Activated naive CD8-positive, alpha-beta T cell treated with anti-CD3 and anti-CD28 coated beads for 36 hours (primary cell): ENCODE measurements around the gene PTPRJ. TPM values are rescaled to one million over a fixed set of nuclear protein-coding genes. Genes with fewer than 3 reads are reported as not detected.

ENCODE experiments used
- DNase-seq: peaks from one replicate; pipeline ENCODE4 v3.0.0; 2021
- H3K27ac Mint-ChIP-seq: one replicate; pipeline ENCODE4 v1.8.0; 2022; ENCODE audit warnings: mild to moderate bottlenecking, moderate library complexity, mixed read lengths
- H3K27me3 Mint-ChIP-seq: one replicate; pipeline ENCODE4 v1.8.0; 2022; ENCODE audit warnings: mild to moderate bottlenecking, mixed read lengths
- H3K36me3 Mint-ChIP-seq: one replicate; pipeline ENCODE4 v1.8.0; 2021; ENCODE audit warnings: mild to moderate bottlenecking, mixed read lengths
- H3K4me1 Mint-ChIP-seq: one replicate; pipeline ENCODE4 v1.8.0; 2021; ENCODE audit warnings: mixed read lengths
- H3K4me3 Mint-ChIP-seq: one replicate; pipeline ENCODE4 v1.8.0; 2022; ENCODE audit warnings: mild to moderate bottlenecking, moderate library complexity, mixed read lengths
- H3K9me3 Mint-ChIP-seq: one replicate; pipeline ENCODE4 v1.8.0; 2022; ENCODE audit warnings: mixed read lengths
- total RNA-seq, 2 experiments: library from RNA; stranded (reverse); gene quantifications; one replicate each; pipeline ENCODE4 v1.2.3, GENCODE V29; 2021

The PTPRJ gene
- total RNA-seq, 2 experiments from 2014 or later, result 11.8 to 13.1 TPM

DNA sequence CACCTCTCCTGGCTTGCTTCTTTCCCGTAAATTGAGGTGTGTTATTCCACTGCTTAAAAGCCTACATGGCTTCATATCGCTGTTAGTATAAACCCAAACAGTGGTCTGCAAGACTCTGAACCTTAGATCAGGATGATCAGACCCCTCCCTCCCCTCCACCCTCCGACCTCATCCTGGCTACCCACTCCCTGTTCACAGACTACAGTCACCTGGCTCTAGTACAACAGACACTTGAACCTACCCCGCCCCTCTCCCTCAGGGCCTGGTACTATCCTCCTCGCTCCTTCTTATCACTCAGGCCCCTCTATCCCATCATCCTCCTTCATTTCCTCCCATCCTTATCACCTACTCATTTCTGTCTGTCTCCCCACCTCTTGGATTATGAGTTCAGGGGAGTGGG, 20.1 kb downstream of the PTPRJ start:
- Mint-ChIP-seq H3K4me1 (peaks cover 58% of the 10 kb centered on the region), H3K27ac (peak overlapping the region; percentile 93), H3K36me3 (peaks cover 9% of the 10 kb centered on the region), H3K27me3 (no peaks in the 10 kb centered on the region), H3K4me3 (no peak overlapping the region), H3K9me3 (no peaks in the 10 kb centered on the region)
- no peak for DNase-seq

DNA sequence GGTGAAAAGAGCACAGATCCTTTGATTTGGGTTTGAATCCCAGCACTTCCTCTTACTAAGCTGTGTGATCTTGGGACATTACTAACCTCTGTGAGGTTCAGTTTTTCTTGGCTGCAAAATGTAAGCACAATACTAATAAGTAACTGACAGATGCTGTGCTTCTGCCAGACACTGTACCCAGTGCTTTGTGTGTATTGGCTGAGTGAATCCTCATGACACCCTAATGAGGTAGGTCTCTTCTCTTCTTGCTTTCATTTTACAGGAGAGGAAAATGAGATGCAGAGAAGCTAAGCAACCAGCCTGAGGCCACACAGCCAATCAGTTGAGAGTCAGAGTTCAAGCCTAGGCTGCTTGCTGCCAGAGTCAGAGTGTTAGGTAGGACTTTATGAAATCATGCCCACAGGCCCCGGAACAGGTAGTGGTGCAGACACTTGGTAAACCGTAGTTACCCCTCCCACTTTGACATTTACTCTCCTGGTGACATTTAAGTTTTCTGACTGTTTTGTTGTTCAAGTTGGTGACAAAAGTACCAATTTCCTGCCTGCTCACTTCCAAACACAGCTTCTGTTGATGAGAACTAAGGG, 21.2 kb downstream of the PTPRJ start:
- Mint-ChIP-seq H3K27ac (peak overlapping the region; percentile 93), H3K4me3 (peak overlapping the region; percentile 65), H3K4me1 (peaks cover 69% of the 10 kb centered on the region), H3K9me3 (no peaks in the 10 kb centered on the region), H3K27me3 (no peaks in the 10 kb centered on the region), H3K36me3 (peaks cover 9% of the 10 kb centered on the region)
- peak; percentile 80 for DNase-seq

DNA sequence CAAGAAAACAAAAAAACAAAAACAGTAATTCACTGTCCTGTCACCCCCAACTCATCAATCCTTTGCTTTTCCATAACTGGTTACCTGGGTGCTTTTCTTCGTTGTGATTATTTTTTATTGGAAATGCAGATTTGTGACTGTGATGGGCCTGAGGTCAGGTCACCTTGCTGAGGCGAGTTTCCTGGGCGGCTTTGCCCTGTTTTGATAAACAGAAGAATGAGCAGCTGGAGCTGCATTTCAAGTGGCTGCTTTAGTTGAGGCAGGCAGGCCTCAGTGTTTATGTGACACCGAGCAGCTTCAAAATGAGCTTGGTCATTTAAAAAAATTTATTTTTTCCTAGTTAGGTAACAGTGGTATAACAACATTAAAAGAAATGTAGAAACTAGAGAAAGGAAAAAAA, 22.2 kb downstream of the PTPRJ start:
- no peaks in the 10 kb centered on the region for H3K27me3 Mint-ChIP-seq
- peaks cover 9% of the 10 kb centered on the region for H3K36me3 Mint-ChIP-seq
- H3K27ac Mint-ChIP-seq, result peak overlapping the region; percentile 93
- no peaks in the 10 kb centered on the region for H3K9me3 Mint-ChIP-seq
- no peak for DNase-seq
- peak overlapping the region; percentile 35 for H3K4me3 Mint-ChIP-seq
- peaks cover 75% of the 10 kb centered on the region for H3K4me1 Mint-ChIP-seq

DNA sequence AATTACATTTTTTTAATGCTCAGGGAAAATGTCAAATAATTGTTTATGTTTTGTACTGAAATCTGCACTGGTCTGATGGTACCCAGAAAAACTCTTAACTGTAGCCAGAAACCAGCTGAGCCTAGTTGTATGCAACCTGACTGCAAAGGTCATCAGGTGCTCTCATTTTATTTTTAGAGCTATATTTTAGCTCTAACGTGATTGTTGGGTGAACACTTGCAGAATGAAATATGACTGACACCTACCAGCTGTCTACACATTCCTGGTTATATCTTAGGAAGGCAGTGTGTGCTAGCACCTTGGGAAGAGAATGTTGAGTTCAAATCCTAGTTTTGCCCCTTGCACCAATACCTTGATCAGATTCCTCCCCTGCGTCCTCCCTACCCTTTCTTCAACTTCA, 23.6 kb downstream of the PTPRJ start:
- peaks cover 76% of the 10 kb centered on the region for H3K4me1 Mint-ChIP-seq
- H3K27me3 Mint-ChIP-seq, result no peaks in the 10 kb centered on the region
- no peak overlapping the region for H3K4me3 Mint-ChIP-seq

DNA sequence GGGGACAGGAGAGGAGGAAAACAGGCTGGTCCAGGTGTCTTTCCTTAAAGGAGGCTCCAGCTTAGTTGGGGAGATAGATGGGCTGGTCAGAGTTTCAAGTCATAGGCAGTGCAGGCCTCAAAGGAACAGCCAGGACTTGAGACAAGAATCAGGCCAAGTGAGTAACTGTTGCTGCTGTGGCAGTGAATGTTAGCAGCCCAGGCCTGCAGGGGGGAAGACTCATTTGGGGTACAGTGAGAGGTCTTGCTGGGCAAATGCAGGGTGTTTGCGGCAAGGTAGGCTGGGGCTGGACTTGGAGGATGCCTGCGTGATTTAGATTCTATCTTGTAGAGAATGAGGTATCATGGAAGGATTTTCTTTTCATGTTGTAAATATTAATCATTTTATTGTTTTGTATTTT, 24.1 kb downstream of the PTPRJ start:
- Mint-ChIP-seq H3K4me3 (peak overlapping the region; percentile 5), H3K4me1 (peaks cover 75% of the 10 kb centered on the region), H3K9me3 (peaks cover 1% of the 10 kb centered on the region), H3K36me3 (peaks cover 18% of the 10 kb centered on the region), H3K27me3 (no peaks in the 10 kb centered on the region), H3K27ac (peak overlapping the region; percentile 97)
- no peak for DNase-seq

More for the DNA sequence above, 23.6 kb downstream of the PTPRJ start:
- Mint-ChIP-seq H3K9me3 (peaks cover 1% of the 10 kb centered on the region), H3K27ac (peak overlapping the region; percentile 97), H3K36me3 (peaks cover 16% of the 10 kb centered on the region)
- DNase-seq, result no peak

DNA sequence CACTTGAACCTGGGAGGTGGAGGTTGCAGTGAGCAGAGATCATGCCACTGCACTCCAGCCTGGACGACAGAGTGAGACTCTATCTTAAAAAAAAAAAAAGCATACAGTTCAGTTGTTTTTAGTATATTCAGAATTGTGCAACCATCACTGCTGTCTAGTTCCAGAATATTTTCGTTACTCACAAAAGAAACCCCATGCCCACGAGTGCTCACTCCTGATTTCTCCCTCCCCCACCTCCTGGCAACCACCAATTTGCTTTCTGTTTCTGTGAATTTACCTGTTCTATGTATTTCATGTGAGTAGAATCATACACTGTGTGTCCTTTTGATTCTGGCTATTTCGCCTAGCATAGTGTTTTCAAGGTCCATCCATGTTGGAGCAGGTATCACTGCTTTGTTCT, 24.8 kb downstream of the PTPRJ start:
- Mint-ChIP-seq H3K4me1 (peaks cover 75% of the 10 kb centered on the region), H3K36me3 (peaks cover 18% of the 10 kb centered on the region)
- peak; percentile 42 for DNase-seq

DNA sequence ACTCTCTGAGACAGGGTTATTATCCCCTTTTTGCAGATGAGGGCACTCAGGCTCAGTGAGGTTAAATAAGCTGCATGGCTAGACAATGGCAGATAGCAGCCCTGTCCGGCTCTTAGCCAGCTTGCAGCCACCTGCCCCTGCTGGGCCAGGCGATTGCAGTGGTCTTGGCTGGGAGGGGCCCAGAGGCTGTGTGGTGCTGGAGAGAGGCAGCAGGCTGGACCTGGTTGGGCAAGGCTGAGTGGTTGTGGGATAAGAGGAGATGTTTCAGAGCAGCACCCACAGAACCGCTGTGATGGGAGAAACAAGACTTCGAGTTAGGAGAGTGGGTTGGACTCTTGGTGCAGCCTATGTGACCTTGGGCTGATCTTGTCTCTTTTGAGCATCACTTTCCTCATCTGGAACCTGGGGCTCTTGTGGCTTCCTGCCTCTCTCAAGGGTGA, 25.5 kb downstream of the PTPRJ start:
- Mint-ChIP-seq H3K4me1 (peaks cover 70% of the 10 kb centered on the region), H3K36me3 (peaks cover 16% of the 10 kb centered on the region), H3K27me3 (no peaks in the 10 kb centered on the region), H3K4me3 (peak overlapping the region; percentile 50), H3K9me3 (peaks cover 1% of the 10 kb centered on the region), H3K27ac (peak overlapping the region; percentile 97)
- DNase-seq, result no peak

More for the DNA sequence above, 24.8 kb downstream of the PTPRJ start:
- Mint-ChIP-seq H3K4me3 (peak overlapping the region; percentile 50), H3K27ac (peak overlapping the region; percentile 97), H3K27me3 (no peaks in the 10 kb centered on the region), H3K9me3 (peaks cover 1% of the 10 kb centered on the region)

DNA sequence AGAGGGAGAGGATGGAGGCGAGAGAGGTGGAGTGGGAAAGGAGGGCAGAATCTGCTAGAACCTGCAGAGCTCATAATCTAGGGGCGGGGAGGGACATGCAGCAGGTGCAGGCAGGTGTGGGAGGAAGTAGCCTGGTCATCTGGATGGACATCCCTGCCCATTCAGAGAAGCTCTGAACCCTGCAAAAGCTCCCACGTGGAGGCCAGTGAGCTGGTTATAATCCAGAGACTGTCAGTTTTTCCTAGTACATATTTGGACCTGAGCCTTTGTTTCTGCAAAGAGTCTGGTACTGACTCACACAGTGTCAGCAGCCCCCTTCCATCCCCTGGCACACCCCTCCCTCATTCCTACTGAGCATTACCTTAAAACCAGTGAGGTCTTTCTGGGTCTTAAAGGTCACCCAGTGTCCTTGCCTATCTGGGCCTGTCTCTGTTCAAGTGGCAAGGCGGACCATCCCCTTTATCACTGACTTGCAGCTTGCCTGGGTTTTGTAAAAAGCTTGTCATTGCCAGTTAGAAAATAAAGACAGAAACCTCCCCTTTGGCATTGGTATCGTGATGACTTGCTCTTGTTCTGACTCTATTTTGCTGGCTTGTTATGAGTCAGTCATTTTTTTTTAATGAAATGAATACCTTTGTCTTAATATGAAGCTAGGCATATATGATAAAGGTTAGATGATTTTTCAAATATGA, 26.1 kb downstream of the PTPRJ start:
- peak; percentile 62 for DNase-seq
- peak overlapping the region; percentile 50 for H3K4me3 Mint-ChIP-seq
- peaks cover 17% of the 10 kb centered on the region for H3K36me3 Mint-ChIP-seq
- H3K9me3 Mint-ChIP-seq, result peaks cover 1% of the 10 kb centered on the region
- H3K4me1 Mint-ChIP-seq, result peaks cover 70% of the 10 kb centered on the region
- H3K27me3 Mint-ChIP-seq, result no peaks in the 10 kb centered on the region
- peak overlapping the region; percentile 97 for H3K27ac Mint-ChIP-seq

DNA sequence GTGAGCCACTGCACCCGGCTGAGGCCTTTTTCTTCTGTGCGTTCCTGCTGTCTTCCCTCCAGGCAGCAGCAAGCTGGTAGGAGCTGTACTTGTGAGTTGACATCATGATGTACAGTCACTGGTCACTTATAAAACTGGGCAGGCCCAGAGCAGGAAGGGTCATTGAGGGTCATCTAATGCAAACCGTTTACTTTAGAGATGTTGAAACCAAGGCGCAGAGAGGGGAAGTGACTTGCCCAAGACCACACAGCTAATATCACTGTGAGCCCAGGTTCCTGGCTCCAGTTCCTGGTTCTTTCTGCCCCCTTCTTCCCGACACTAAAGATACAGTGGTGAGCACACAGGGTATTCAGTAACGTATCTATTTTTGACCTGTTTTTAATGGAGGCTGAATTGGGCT, 27.3 kb downstream of the PTPRJ start:
- Mint-ChIP-seq H3K4me3 (no peak overlapping the region), H3K27me3 (no peaks in the 10 kb centered on the region), H3K4me1 (peaks cover 71% of the 10 kb centered on the region), H3K9me3 (peaks cover 1% of the 10 kb centered on the region), H3K36me3 (peaks cover 17% of the 10 kb centered on the region), H3K27ac (peak overlapping the region; percentile 97)
- DNase-seq, result no peak

DNA sequence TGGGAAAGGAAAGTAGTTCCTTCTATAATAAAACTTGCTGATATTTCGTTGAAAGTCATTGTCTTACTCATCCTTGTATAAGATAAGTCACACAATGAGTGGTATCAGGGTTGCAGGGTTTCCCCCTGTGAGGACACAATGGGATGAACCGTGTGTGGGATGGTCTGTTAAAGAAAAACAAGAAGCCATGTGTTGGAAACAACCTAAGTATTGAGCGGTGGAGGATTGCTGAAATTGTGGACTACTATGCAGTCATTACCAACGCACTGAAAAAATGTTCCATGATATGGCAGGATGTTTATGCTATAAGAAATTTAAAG, 28.6 kb downstream of the PTPRJ start:
- no peak overlapping the region for H3K4me3 Mint-ChIP-seq
- peaks cover 21% of the 10 kb centered on the region for H3K36me3 Mint-ChIP-seq
- peaks cover 1% of the 10 kb centered on the region for H3K9me3 Mint-ChIP-seq
- peak overlapping the region; percentile 97 for H3K27ac Mint-ChIP-seq
- no peaks in the 10 kb centered on the region for H3K27me3 Mint-ChIP-seq
- peak; percentile 70 for DNase-seq
- peaks cover 82% of the 10 kb centered on the region for H3K4me1 Mint-ChIP-seq

DNA sequence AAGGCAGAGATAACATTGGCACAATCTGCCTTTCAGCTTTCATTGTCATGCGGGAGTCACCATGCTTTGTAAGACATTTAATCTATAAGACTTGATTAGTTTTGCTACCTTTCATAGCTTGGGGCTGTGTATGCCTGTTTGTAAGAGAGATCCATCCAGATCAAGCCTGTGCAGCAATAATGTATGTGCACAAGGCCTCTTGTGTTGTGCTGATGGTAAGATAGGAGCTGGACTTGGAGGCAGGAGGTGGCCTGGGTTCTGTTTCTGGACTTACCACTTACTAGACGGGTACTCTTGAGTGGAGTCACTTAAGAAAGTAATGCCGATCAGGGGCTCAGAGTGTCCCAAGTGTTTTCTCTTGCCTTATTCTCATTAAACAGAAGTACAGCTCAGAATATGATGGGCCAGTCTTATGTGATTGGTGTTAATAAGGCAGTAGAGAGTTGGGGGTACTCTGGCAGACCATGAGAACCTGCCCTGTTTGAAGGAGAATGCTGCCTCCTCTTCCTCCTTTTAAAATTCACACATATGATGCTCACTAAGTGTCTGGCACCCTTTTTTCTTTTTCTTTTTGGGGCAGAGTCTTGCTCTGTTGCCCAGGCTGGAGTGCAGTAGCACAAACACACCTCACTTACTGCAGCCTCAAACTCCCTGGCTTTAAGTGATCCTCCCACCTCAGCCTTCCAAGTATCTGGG, 30.9 kb downstream of the PTPRJ start:
- Mint-ChIP-seq H3K27ac (peak overlapping the region; percentile 94), H3K4me3 (no peak overlapping the region), H3K27me3 (no peaks in the 10 kb centered on the region), H3K9me3 (peaks cover 1% of the 10 kb centered on the region), H3K4me1 (peaks cover 79% of the 10 kb centered on the region), H3K36me3 (peaks cover 15% of the 10 kb centered on the region)
- DNase-seq, result no peak

DNA sequence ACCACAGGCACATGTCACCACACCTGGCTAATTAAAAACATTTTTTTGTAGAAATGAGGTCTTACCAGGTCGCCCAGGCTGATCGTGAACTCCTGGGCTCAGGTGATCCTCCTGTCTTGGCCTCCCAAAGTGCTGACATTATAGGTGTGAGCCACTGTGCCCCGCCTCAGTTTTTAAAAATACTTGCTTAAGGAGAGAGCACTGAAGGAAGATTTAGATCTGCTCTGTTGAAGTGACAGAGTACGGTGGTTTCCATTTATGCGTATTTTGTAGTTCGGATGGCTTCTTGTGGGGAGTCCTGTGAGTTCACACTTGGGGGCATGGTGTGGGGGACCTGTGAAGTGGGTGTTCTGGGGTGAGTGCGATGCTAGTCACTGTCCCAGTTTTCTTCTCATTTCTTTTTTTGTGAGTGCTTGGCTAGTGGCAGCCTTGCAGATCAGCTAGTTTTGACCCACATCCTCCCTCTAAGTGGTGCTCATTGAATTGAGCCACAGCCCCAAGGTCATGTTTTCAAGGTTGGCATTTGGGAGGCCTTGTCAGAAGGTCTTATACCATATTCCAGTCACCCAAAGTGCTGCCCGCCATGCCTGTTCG, 31.5 kb downstream of the PTPRJ start:
- Mint-ChIP-seq H3K9me3 (peaks cover 1% of the 10 kb centered on the region), H3K4me1 (peaks cover 78% of the 10 kb centered on the region), H3K4me3 (peak overlapping the region; percentile 2), H3K36me3 (peaks cover 15% of the 10 kb centered on the region), H3K27me3 (no peaks in the 10 kb centered on the region), H3K27ac (peak overlapping the region; percentile 94)
- peak; percentile 57 for DNase-seq

DNA sequence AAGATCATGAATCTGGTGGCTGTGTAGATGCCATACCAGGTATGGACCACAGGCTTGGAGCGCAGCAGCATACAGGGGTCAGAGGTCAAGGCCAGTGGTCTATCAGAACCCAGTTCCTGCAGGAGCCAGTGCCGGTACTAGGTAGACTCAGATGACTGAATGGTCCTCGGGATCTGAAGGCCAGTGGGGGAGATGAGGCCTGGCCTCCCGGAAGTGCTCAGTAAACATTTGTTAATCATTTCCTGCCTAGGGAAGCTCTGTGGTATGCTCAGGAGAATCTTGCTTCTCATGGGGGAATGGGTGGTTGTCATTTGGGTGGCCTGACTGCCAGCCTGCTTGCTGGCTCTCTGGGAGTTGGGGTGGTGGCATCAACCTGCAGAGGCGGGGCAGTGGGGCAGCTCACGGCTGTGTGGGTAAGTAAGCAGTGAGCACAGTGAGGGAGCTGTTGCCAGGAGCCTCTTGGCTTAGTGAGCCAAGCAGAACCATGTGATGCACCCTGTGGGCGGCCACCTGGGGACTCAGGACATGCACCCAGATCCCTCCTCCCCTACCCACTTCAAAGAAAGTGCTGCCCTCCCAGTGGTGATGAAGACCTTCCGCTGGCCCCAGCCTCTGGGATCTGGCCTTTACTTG, 33.0 kb downstream of the PTPRJ start:
- DNase-seq, result peak; percentile 49
- Mint-ChIP-seq H3K27me3 (no peaks in the 10 kb centered on the region), H3K36me3 (peaks cover 11% of the 10 kb centered on the region), H3K4me1 (peaks cover 82% of the 10 kb centered on the region), H3K27ac (peak overlapping the region; percentile 94), H3K4me3 (peak overlapping the region; percentile 54), H3K9me3 (no peaks in the 10 kb centered on the region)

DNA sequence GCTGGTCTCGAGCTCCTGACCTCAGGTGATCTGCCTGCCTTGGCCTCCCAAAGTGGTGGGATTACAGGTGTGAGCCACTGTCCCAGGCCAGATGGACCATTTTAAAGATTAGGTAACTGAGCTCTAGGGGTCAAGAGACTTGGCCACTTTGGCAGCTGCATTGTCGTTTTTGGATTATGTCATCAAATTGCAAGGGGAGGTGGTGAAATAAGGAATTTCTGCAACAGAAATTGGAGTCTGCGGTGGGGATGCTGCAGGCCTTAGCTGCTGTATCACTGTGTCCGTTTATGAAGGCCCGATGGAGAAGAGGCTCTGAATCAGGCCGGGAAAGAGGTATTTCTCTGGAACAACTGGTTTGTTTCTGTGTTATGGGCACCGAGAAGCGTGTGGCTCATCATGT, 34.6 kb downstream of the PTPRJ start:
- Mint-ChIP-seq H3K36me3 (peaks cover 6% of the 10 kb centered on the region), H3K4me1 (peaks cover 80% of the 10 kb centered on the region), H3K9me3 (no peaks in the 10 kb centered on the region), H3K4me3 (no peak overlapping the region), H3K27ac (no peak overlapping the region), H3K27me3 (no peaks in the 10 kb centered on the region)
- no peak for DNase-seq
